ENCODE results near the gene ENTR1. TPM values are rescaled to one million over a fixed set of nuclear protein-coding genes. Genes with fewer than 3 reads are reported as not detected.

The ENTR1 gene
- total and polyA plus RNA-seq, 2 of the 4 experiments (the other 2 are of a cell fraction): 14.5 to 37.3 TPM

- TF ChIP-seq NFE2L2 (IDR thresholded peaks at IDR 0.05; ENCODE audit: low read depth, low read length): no peak
- TF ChIP-seq RFX5 (IDR thresholded peaks at IDR 0.05; ENCODE audit: low read depth, low read length): no peak
- TF ChIP-seq CHD1 (IDR thresholded peaks at IDR 0.05; ENCODE audit: low read depth, low read length): no peak
These were observed 50.4 kb downstream of the ENTR1 start (continued) for GRCh38 chr9:136359774-136360718.

GRCh38 chr9:136358888-136359287, 51.5 kb downstream of the ENTR1 start:
- intact Hi-C loops (cut with micrococcal nuclease) (no loop called here), dilution Hi-C loops (cut with HindIII; ENCODE audit: low sequenced_read_pairs, unreplicated experiment) (no loop called here), in situ Hi-C loops (cut with MboI; ENCODE audit: low sequenced_read_pairs) (no loop called here)
- BruUV-seq (replicated peaks): TSS peak; percentile 71
- no peaks in the 10 kb centered on the region for H3K9me3 ChIP-seq (ENCODE audit: control insufficient read depth, insufficient read depth, low read length)
- H3K27ac ChIP-seq (ENCODE audit: insufficient read depth, low read length): no peak overlapping the region
- H3K56ac ChIP-seq (ENCODE audit: extremely low read depth, insufficient read depth, low read length): no peak overlapping the region
- H3K36me3 ChIP-seq (ENCODE audit: control insufficient read depth, insufficient read depth, low read length): peaks cover 41% of the 10 kb centered on the region
- no CpG with 5 or more reads among the region's 2 CpGs for WGBS, 2 experiments (ENCODE audit: extremely low coverage in 2 of 2, insufficient read length in 1 of 2)
- no peaks in the 10 kb centered on the region for H3K27me3 ChIP-seq (ENCODE audit: control insufficient read depth, insufficient read depth, low read length)
- POLR2A ChIA-PET (ENCODE audit: unreplicated experiment): no interaction called here
- H3K23ac ChIP-seq (ENCODE audit: low read depth, low read length): no peak overlapping the region
- H3K4ac ChIP-seq (ENCODE audit: low read depth, low read length): no peak overlapping the region
- ATAC-seq (ENCODE audit: low read depth) (no peak), DNase-seq (no peak)
- H3K4me3 ChIP-seq (ENCODE audit: insufficient read depth, low read depth, low read length): no peak overlapping the region
- H2BK20ac ChIP-seq (ENCODE audit: low read depth, low read length): no peak overlapping the region
- no peak overlapping the region for H4K8ac ChIP-seq (ENCODE audit: low read depth in 2 of 2, low read length in 2 of 2)
- no peak overlapping the region for H2AK5ac ChIP-seq (ENCODE audit: low read depth, low read length)
- H3K14ac ChIP-seq (replicated peaks; ENCODE audit: low read depth, low read length): no peak overlapping the region
- no peak overlapping the region for H2BK15ac ChIP-seq (ENCODE audit: low read depth, low read length)
- H3K79me1 ChIP-seq (ENCODE audit: low read depth in 1 of 2, low read length in 2 of 2): peaks cover 2 to 53% of the 10 kb centered on the region in 2 experiments; a peak in 3 of 4 replicates
- H4K20me1 ChIP-seq (ENCODE audit: insufficient read depth, low read length): peaks cover 9% of the 10 kb centered on the region
- CTCF ChIA-PET: no interaction called here
- no peak overlapping the region for H2BK5ac ChIP-seq (ENCODE audit: low read depth, low read length, poor library complexity, severe bottlenecking)
- H2AFZ ChIP-seq (replicated peaks; ENCODE audit: low read length, poor library complexity): peak overlapping the region; percentile 14
- peaks cover 36% of the 10 kb centered on the region for H3K4me1 ChIP-seq (ENCODE audit: control insufficient read depth, insufficient read depth, low read length)
- H3K9me1 ChIP-seq (ENCODE audit: insufficient read depth, low read length): peaks cover 9% of the 10 kb centered on the region
- H4K5ac ChIP-seq (ENCODE audit: low read depth, low read length): no peak overlapping the region
- peak overlapping the region; percentile 37 for H2AK9ac ChIP-seq (replicated peaks; ENCODE audit: low read depth, low read length, poor library complexity)
- no peak overlapping the region for H3K4me2 ChIP-seq (ENCODE audit: low read depth, low read length)
- H3K9ac ChIP-seq (ENCODE audit: low read depth, low read length): no peak overlapping the region
- no peak overlapping the region for H3K18ac ChIP-seq (ENCODE audit: low read depth, low read length)
- H2BK120ac ChIP-seq (ENCODE audit: low read depth, low read length): no peak overlapping the region
- no peak overlapping the region for H4K91ac ChIP-seq (ENCODE audit: insufficient read depth, low read depth, low read length)
- TF ChIP-seq RFX5 (IDR thresholded peaks at IDR 0.05; ENCODE audit: low read depth, low read length) (no peak), CHD1 (IDR thresholded peaks at IDR 0.05; ENCODE audit: low read depth, low read length) (no peak), MAZ (IDR thresholded peaks at IDR 0.05; ENCODE audit: borderline replicate concordance, low read depth, low read length) (no peak), BHLHE40 (IDR thresholded peaks at IDR 0.05; ENCODE audit: low read depth, low read length) (no peak), FOS (IDR thresholded peaks at IDR 0.05; ENCODE audit: low read depth, low read length) (no peak), RCOR1 (IDR thresholded peaks at IDR 0.05; ENCODE audit: insufficient replicate concordance, low read length) (no peak), MAFK (IDR thresholded peaks at IDR 0.05; ENCODE audit: low read depth, low read length) (no peak), CEBPB (IDR thresholded peaks at IDR 0.05; ENCODE audit: low read depth, low read length) (no peak), USF2 (IDR thresholded peaks at IDR 0.05; ENCODE audit: low read depth, low read length) (no peak), SMC3 (IDR thresholded peaks at IDR 0.05; ENCODE audit: low read depth, low read length) (no peak)
- TF ChIP-seq, protein P1, sequence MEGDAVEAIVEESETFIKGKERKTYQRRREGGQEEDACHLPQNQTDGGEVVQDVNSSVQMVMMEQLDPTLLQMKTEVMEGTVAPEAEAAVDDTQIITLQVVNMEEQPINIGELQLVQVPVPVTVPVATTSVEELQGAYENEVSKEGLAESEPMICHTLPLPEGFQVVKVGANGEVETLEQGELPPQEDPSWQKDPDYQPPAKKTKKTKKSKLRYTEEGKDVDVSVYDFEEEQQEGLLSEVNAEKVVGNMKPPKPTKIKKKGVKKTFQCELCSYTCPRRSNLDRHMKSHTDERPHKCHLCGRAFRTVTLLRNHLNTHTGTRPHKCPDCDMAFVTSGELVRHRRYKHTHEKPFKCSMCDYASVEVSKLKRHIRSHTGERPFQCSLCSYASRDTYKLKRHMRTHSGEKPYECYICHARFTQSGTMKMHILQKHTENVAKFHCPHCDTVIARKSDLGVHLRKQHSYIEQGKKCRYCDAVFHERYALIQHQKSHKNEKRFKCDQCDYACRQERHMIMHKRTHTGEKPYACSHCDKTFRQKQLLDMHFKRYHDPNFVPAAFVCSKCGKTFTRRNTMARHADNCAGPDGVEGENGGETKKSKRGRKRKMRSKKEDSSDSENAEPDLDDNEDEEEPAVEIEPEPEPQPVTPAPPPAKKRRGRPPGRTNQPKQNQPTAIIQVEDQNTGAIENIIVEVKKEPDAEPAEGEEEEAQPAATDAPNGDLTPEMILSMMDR (conservative IDR thresholded peaks at IDR 0.05; ENCODE audit: low read depth, low read length): no peak

Measured in IMR-90 (cell line).